ENCODE data around the gene TASOR2. TPM values are rescaled to one million over a fixed set of nuclear protein-coding genes. Genes with fewer than 3 reads are reported as not detected.

Gene TASOR2
- total RNA-seq, 5 donors from 2014 or later (not counting 1 experiment from before 2014, with no cell fraction given): 62.7 to 78.5 (median 71.7) TPM

DNA sequence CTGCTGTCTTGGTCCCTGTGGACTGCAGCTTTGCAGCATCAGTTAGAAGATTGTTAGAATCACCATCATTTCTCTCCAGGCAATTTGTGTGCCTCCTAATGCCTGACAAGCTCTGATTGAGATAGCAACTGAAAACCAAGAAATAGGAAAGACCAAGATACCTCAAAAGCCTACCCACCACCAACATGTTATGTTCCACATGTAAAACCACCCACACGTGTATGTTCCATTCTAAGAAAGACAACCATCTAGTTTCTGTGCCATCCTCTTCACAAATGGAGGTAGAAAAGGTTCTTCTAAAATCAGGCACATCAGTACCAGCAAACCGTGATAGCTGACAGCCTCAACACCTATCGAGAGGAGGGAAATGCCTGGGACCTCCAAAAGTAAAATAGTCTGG lies 46.9 kb downstream of the TASOR2 start:
- peaks cover 6 to 64% of the 10 kb centered on the region in 2 donors for H3K36me3 ChIP-seq (ENCODE audit: control insufficient read depth in 2 of 2, extremely low read depth in 1 of 2, insufficient read depth in 1 of 2, low read length in 1 of 2)

DNA sequence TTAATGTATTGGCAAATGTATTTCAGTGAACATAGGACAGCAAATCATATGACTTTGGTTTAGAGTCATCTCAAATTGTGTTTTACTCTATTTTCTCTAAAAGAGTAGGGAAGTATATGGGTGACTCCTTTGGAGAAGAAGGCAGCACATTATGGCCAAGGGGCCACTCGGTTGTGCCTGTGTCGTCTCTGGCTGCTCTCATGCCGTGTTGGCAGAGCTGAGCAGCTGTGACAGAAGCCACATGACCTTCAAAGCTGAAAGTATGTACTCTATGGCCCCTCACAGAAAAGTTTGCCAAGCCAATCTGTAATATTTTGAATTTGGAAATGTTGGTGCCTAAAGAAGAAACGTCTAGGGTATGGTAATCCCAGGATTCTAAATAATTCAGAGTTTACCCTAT lies 47.5 kb downstream of the TASOR2 start:
- Histone ChIP-seq H3K27me3 (replicated peaks in 1 of 2; ENCODE audit: control insufficient read depth in 2 of 2, extremely low read depth in 1 of 2, insufficient read depth in 2 of 2, low read length in 1 of 2) (no peaks in the 10 kb centered on the region), H3K4me3 (ENCODE audit: control insufficient read depth in 1 of 2, extremely low read depth in 1 of 2, low read length in 1 of 2) (no peak overlapping the region), H3K4me1 (ENCODE audit: control insufficient read depth in 1 of 2, extremely low read depth in 1 of 2, insufficient read depth in 2 of 2, low read length in 2 of 2) (no peaks in the 10 kb centered on the region), H3K9me3 (no peaks in the 10 kb centered on the region), H3K27ac (ENCODE audit: low read length) (no peak overlapping the region), H3K36me3 (ENCODE audit: control insufficient read depth in 2 of 2, extremely low read depth in 1 of 2, insufficient read depth in 1 of 2, low read length in 1 of 2) (peaks cover 12 to 58% of the 10 kb centered on the region in 2 donors)
- CTCF ChIA-PET: no interaction called here
- Mint-ChIP-seq H3K4me1 (peaks cover 14 to 16% (median 15%) of the 10 kb centered on the region in 3 donors), H3K4me3 (no peak overlapping the region), H3K27me3 (no peaks in the 10 kb centered on the region), H3K27ac (no peak overlapping the region), H3K36me3 (peaks cover 50% of the 10 kb centered on the region), H3K9me3 (no peaks in the 10 kb centered on the region)
- POLR2A ChIA-PET: interaction anchor here in 1 of 2 donors (1.0 kb wide), 1 partner anchor 44 kb away, joined by 3 read pairs; no protein-coding TSS in a partner anchor
- 100% methylated on average over 3 of the region's 4 CpGs for WGBS (ENCODE audit: insufficient coverage)
- ATAC-seq (replicated peaks in 1 of 4): no peak
- no peak for DNase-seq

More for the DNA sequence above, 46.9 kb downstream of the TASOR2 start:
- ATAC-seq (replicated peaks in 1 of 4) (no peak), DNase-seq (no peak)
- H3K4me3 ChIP-seq (ENCODE audit: control insufficient read depth in 1 of 2, extremely low read depth in 1 of 2, low read length in 1 of 2): no peak overlapping the region
- Mint-ChIP-seq H3K36me3 (peaks cover 53% of the 10 kb centered on the region), H3K27ac (peak overlapping the region in 1 of 2 donors; percentile 30), H3K4me1 (peaks cover 12 to 16% (median 14%) of the 10 kb centered on the region in 3 donors), H3K27me3 (no peaks in the 10 kb centered on the region), H3K9me3 (no peaks in the 10 kb centered on the region), H3K4me3 (no peak overlapping the region)
- no peaks in the 10 kb centered on the region for H3K27me3 ChIP-seq (replicated peaks in 1 of 2; ENCODE audit: control insufficient read depth in 2 of 2, extremely low read depth in 1 of 2, insufficient read depth in 2 of 2, low read length in 1 of 2)
- no peaks in the 10 kb centered on the region for H3K4me1 ChIP-seq (ENCODE audit: control insufficient read depth in 1 of 2, extremely low read depth in 1 of 2, insufficient read depth in 2 of 2, low read length in 2 of 2)
- CTCF ChIA-PET: interaction anchor here in 1 of 2 donors (0.6 kb wide), 1 partner anchor 23 kb away, joined by 3 read pairs; no protein-coding TSS in a partner anchor
- no CpG with 5 or more reads among the region's 3 CpGs for WGBS (ENCODE audit: insufficient coverage)
- H3K27ac ChIP-seq (ENCODE audit: low read length): no peak overlapping the region
- H3K9me3 ChIP-seq: no peaks in the 10 kb centered on the region
- POLR2A ChIA-PET: interaction anchor here in 1 of 2 donors (1.0 kb wide), 1 partner anchor 44 kb away, joined by 3 read pairs; no protein-coding TSS in a partner anchor

Other genes with a start within 250 kb of the TASOR2 start
- gene CALML5, start 185.3 kb upstream of the TASOR2 start, total RNA-seq: not detected
- gene CALML3, start 159.9 kb upstream of the TASOR2 start, total RNA-seq: not detected
- gene ASB13, start 18.2 kb upstream of the TASOR2 start, total RNA-seq: 10 to 100 TPM in 4 of 5 donors, 1 to 10 TPM in 1; 9.4 to 22.8 (median 14.1) TPM
- gene GDI2, start 128.6 kb downstream of the TASOR2 start, total RNA-seq: 100 to 1,000 TPM in 4 of 5 donors, 10 to 100 TPM in 1; 96.2 to 130 (median 118) TPM
- gene ANKRD16, start 205.1 kb downstream of the TASOR2 start, total RNA-seq: 10 to 100 TPM in 1 of 5 donors, 1 to 10 TPM in 4; 4.7 to 11.5 (median 9.1) TPM
- 10 to 100 TPM; 72.8 to 95.5 (median 86.2) TPM for gene FBH1, start 205.4 kb downstream of the TASOR2 start, total RNA-seq

Measured in T-cell (primary cell).